Cardiac septum (tissue), 1 donor: ENCODE measurements around the gene GNAL. TPM values are rescaled to one million over a fixed set of nuclear protein-coding genes. Genes with fewer than 3 reads are reported as not detected.

Experiments
- DNase-seq: peaks from one replicate; pipeline ENCODE4 v3.0.0-alpha.2; 2020; ENCODE audit warnings: low spot score
- intact Hi-C: fragments of 100-400 bp; cut with DNase I; formaldehyde crosslinking; loops from one replicate; pipeline ENCODE4 v1.14.0; 2022
- total RNA-seq: library from RNA; stranded (reverse); fragmentation: NEBNext Ultra II Directional; extraction: Animal tissue kit (Norgen Biotek cat#: 25700); gene quantifications from one replicate; pipeline ENCODE4 v1.2.1, GENCODE V29; 2021
- donor health status: DM: no; HTN: no; CAD: no.

Gene GNAL
- total RNA-seq, 1 donor from 2014 or later = 1.1 TPM

DNA sequence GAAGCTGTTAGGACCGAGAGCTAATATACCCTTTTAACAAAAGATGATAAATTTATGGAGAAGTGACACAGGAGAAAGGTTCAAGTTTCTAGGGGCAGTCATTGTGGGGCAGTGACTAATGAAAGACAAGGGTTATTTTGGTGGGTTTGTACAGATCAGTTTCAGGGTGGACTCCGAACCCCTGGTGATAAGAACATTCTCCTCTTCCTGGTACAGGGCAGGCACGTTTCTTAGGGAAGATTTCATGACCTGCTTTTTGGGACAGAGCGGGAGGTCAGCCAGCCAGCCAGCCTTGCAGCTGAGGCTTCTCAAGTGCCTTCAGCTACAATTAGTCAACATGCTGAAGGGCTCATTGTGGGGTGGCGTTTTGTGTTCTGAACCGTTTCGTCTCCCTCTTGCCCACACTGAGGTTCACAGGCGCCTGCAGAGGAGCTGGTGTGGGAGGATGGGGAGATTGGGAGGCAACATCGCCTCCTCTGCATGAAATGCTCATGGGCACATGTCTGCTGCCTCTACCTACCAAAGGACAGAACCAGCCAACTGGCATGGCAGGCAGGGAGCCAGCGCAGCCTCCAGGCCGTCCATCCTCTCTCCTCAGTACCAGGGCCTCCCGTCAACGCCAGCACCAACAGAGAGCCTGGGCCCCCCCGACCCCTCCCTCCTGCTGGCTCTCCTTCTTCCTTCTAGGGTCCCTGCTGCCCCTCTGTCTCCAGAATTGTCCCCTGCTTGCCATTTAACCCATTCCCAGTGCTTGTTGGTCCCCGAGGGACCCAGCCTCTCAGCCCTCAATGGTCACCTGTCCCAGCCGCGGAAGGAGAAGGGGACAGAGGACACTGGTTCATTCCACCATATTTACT is 171.8 kb downstream of the GNAL start:
- DNase-seq = no peak
- intact Hi-C loops = no loop called here

DNA sequence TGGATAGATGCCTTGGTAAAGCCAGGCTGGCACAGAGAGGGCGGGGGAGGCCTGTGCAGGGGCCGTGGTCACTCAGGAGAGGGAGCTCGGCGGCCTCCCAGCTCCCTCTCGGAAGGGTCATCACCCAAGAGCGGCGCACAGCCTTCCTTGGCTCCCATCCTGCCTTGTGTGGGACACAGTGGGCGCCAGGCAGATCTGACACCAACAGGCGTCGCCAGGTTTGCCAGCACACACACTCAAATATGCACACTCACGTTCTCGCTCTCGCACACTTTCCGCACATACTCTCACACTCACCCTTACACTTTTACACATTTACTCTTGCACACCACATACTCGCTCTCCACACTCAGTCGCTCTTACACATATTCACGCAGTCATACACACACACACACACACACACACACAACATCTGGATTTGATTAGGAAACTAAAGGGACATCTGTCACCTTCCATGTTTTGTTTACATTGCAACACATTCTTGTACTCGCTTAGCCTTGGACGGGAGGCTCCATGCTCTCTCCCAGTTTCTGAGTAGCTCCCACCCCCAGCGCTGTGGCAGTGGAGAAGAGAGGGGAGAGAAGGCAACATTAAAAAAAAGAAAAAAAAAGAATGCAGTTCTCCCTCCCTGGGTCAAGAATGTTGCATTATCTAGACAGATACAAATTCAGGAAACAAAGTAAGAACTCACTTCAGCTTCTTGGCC is 172.7 kb downstream of the GNAL start:
- intact Hi-C loops = no loop called here
- DNase-seq = no peak

DNA sequence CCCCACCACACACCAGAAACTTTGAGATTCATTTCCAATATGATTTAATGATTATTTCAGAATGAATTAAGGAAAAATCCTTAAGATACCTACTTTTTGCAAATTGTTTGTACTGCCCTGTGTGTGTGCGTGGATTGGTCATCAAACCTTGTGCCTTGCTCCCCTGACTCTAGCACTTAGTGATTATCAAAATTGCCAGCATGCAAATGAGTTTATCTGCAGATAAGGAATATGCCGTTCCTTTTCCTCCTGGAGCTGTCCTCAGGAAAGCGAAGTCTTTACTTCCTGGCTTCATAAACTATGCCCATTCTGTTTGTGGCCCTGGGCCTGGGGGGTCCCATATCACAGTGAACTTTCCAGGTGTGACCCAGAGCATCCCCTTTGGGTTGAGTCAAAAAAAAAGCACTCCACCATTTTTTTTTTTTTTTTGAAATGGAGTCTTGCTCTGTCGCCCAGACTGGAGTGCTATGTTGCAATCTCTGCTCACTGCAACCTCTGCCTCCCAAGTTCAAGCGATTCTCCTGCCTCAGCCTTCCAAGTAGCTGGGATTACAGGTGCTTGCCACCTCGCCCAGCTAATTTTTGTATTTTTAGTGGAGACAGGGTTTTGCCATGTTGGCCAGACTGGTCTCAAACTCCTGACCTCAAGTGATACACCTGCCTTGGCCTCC is 173.5 kb downstream of the GNAL start:
- intact Hi-C loops = no loop called here
- DNase-seq = no peak

DNA sequence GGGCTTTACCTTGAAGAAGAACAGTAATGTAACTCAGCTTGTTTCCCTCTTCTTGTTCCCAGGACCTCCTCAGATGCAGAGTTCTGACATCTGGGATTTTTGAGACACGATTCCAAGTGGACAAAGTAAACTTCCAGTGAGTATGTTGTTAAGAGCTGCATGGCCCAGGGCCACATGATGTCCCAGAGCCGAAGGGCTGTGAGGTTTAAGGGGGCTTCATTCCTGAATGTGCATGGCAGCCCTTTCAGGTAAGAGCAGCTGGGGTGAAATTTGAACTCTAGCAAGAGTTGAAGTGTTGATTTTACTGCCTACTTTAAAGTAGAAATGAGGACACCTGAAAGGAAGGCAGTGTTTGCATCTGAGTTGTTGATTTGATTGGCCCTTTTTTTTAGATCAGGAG is 175.4 kb downstream of the GNAL start:
- intact Hi-C loops = no loop called here

DNA sequence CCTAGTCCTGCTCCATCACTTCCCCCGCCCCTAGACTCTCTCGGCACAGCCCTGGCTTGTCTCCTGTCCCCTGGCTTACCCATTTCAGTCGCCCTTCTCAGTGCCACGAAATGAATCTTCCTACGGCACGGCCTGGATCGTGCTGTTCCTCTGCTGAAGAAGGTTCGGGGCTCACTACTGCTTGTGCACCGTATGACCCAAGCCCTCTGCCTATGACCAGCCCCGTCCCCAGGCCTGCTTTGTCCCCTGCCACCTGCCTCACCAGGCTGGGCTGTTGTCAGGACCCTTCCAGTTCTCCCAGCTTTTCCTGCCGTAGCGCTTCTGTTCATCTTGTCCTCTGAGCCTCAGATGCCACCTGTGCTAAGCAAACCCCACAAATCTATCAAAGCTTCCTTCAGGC is 176.0 kb downstream of the GNAL start:
- intact Hi-C loops = no loop called here
- DNase-seq = no peak

More for the DNA sequence above, 175.4 kb downstream of the GNAL start:
- DNase-seq = no peak

DNA sequence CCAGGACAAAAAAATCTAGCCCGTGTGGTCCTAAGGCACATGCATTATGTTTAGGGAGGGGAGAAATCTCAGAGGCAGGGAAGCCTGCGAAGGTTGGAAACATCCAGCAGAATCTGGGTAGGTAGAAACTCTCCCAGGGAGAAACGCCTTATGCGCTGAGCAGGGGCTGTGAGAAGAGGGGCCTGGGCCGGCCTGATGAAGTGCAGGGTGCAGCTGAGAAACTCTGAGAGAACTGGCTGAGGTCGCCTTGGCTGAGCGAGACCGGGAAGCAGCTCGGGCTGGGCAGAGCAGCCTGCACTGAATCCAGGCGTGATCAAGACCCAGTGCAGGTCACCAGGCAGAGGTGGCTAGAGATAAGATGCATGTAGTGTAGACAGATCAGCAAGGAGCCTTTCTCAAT is 177.3 kb downstream of the GNAL start:
- intact Hi-C loops = no loop called here
- DNase-seq = no peak

DNA sequence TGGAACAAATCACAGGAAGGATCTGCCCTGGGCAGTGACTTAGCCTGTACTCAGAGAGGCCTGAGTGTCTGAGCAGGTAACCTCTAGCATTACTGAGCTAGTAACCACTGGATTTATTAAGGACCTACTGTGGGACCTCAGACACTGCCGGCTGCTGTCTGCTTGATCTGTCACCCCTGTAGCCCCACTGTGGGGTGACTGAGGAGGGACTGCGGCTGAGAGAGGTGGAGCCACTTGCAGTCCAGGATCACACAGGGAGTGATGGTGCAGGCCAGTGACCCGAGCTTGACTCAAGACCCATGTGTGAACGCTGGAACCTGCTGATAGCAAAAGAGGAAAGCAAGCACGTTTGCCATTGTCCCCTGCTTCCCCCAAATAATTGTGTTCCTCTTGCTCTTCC is 177.7 kb downstream of the GNAL start:
- intact Hi-C loops = no loop called here
- no peak for DNase-seq

DNA sequence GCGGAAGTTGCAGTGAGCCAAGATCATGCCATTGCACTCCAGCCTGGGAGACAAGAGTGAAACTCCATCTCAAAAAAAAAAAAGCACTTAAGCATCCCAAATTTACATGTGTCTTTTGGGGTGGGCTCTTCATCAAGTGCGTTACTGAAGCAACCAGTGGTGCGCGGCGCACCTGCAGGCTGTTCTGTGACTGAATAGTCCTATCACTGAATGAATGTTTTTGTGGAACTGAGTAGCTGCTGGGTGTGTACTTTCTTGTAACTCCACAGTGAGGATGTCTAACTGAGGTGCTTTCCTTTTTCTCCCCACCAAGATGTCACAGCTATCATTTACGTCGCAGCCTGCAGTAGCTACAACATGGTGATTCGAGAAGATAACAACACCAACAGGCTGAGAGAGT is 179.2 kb downstream of the GNAL start:
- DNase-seq = no peak
- intact Hi-C loops = no loop called here

DNA sequence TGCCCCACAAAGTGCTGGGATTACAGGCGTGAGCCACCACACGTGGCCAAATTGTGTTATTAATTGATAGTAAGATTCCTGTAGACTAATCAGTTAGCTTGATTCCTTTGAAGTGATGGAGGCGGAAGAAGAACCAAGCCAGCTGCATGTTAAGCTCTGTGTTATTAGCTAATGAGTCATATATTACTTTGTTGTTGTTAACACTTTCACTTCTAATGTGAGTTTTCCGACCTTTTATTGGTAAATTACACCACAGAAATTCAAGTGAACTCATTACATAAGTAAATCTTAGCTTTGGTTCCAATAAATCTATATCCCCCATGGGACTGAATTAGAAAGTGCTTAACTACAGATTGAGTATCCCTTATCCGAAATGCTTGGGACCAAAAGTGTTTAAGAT is 182.4 kb downstream of the GNAL start:
- intact Hi-C loops = loop anchor here (10.0 kb wide), 1 partner anchor 217 kb away; no protein-coding TSS in a partner anchor
- DNase-seq = no peak

DNA sequence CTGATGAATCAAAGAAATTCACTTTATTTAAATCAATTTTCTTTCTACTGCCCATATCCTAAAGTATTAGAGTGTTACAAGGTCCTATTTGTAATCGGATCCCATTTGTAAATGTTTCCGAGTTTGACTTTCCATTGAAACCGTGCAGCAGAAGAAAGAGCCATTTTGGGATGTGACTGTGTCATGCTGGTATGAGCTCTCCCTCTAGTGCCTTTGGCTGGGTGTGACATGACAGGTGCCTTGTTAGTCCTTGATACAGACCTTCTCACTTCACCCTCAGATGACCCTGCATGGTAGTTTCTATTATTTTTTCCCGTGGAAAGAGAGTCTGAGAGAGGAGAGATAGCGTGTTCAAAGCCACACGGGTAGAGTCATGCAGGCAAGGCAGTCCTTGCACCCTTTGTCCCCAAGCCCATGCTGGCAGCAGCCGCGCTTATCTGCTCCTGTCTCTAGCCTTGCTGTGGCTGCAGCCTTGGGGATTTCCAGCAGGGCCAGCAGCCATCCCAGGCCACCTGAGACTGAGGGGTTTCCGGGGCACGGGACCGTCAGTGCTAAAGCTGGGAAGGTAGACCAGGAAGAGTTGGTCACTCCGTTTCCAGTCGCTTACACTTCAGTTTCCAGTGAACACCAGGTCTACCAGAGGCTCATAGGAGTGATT is 183.5 kb downstream of the GNAL start:
- no peak for DNase-seq
- intact Hi-C loops = loop anchor here (2.0 to 10.0 kb wide), 2 partner anchors 140 to 218 kb away; no protein-coding TSS in a partner anchor

DNA sequence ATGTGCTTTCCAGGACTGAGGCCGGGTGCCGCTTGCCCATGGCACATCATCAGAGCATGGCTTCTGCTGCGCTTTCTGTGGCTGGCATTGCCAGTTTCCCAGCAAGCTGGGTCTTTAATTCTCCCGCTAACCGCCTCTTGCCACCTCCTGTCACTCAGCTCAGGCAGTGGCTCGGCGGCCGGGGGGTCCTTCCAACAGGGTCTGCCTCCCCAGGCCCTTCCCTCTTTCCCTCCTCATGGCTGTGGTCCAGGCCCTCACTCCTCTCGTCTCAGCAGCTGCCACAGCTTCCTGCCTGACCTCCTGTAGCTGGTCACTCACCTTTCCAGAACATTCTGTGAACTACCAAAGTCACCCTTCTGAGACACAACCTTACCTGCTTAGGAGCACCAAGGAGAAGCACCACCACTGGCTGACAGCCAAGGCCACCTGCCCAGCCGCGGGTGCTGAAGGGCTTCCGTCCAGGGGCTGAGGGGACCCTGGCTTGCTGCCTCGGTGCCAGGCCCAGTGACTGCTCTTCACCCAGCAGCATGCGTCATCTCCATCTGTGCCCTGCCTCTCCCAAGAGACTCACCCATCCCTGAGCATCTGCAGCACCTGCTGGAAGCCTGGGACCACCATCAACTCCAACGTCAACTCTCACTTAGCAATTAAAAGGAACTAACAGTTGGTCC is 184.7 kb downstream of the GNAL start:
- DNase-seq = no peak
- intact Hi-C loops = loop anchor here (2.0 to 10.0 kb wide), 2 partner anchors 141 to 219 kb away; no protein-coding TSS in a partner anchor

DNA sequence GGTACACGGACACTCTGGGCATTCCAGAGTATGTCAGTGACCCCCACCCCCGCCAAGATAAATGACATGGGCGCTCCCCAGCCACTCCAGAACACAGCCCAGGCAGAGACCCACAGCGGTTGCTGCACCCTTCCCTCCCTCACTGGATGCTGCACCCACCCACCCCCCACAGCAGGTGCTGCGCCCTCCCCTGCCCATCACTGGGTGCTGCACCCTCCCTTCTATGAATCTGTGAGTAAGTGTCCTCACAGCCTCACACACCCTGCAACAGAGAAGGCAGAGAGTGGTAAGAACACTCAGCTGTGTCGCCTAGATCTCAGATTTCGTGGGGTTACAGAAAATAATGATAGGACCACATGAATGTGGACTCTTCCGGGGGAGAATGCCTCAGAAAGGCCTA is 185.6 kb downstream of the GNAL start:
- DNase-seq = no peak
- intact Hi-C loops = loop anchor here (10.0 kb wide), 1 partner anchor 220 kb away; no protein-coding TSS in a partner anchor

DNA sequence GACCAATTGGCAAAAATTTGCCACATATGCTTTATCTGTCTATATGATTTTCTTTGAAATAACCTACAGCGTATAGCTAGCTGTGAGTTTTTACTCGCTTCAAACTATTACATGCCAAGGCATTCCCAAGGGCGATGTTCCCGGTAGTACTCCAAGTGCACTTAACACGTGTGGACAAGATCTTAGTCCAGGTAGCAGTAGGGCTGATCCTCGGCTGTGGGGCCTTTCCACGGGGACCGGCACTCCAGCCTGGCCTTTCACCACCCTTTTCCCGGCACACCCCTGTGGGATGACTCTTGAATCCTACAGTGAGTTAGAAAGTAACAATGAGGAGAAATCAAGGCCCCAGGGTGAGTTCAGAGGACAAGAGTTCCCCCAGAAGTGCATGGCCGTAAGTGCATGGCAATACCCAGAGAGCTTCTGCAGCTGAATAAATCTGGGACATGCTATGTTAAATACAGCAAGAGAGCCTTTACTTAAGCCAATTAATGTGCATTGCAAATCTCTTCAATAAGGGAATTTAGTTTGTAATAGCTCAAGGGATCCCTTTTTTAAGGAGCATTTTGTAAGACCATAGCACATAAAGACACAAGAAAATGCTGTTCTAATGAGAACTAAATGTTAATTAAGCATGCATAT is 188.6 kb downstream of the GNAL start:
- intact Hi-C loops = loop anchor here (10.0 kb wide), 1 partner anchor 223 kb away; no protein-coding TSS in a partner anchor
- DNase-seq = no peak

DNA sequence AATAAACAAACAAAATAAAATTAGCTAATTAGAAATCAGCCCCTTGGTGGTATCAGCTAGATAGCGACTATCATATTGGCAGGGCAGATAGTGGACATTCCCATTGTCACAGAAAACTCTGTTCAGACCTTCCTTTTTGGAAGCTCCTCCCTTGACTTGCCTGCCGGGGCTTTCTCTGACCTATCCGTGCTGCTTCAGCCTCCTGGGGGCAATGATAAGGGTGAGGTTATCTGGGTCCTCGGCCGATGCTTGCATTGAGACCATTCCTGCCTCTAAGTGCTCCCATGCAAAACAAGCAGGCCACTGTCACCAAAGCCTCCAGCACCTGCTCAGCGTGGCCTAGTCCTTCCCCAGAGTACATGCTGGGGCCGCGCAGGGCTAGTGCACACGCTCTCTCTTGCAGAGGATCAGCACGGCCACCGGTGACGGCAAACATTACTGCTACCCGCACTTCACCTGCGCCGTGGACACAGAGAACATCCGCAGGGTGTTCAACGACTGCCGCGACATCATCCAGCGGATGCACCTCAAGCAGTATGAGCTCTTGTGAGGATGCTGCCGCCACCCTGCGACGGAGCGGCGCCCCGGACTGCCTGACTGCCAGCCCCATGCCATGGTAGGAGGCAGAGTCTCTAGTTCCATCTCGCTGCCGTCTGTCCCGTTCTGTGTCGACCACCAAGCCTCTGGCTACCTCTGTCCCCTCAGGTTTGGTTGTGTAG is 191.7 kb downstream of the GNAL start:
- DNase-seq = no peak
- intact Hi-C loops = no loop called here

DNA sequence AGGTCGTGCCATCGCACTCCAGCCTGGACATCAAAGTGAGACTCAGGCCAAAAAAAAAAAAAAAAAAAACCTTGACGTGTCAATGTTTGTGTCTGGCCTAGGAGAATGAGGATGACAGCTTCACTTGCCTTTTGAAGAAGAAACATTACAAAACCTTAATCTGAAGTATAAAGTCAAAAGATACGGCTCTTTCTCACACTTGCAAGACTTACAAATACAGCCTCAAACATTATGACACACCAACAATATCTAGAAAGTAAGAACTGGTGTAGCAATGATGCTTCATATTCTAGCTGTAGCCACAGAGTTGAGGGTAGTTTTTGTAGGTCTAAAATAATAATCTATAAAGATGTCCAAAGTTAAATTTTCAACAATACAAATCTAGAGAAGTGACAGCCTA is 193.6 kb downstream of the GNAL start:
- intact Hi-C loops = no loop called here
- DNase-seq = no peak

DNA sequence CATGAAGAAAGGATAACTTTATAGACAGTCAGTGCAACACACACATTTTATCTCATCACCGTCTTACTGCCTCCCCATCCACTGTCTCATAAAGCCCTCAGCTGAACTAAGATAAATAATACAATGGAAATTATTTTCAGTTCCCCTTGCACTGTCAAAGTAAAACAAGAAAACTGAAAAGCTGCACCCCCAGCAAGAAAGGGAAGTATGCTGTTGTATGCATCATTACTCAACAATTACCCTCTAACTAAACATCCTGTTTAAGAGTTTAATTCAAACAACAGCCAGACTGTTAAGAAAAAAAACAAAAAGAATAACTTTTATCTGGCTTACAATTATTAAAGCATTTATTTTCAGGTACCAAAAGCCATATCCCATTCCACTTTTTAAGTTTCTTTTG is 194.1 kb downstream of the GNAL start:
- no peak for DNase-seq

DNA sequence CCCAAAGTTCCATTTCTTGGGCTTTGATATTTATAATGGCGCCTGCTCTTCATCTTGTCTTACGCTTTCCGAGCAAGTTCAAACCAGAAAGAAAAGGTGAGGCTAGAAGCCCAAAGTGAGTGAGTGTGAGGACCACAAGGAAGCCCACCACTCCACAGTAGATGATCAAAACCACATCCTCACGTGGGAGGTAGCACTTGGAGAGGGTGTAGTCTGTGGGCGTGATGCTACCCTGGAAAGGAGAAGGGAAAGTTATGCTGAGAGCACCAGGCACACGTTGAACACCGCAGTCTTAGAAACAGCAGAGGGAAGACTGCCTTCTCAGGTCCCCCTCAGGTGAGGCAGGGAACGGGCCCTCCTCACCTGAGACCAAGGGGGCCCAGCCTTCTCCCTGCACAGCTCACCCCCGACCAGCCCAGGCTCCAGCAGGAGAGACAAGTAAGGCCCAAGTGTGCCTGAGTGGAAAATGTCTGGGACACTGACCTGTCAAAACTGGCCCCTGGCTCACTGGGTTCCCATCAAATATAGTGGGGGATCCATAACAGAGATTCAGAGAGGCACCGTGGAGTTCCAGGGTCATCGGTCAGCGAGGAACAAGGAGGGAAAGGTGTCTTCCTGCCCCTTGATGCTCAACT is 195.4 kb downstream of the GNAL start:
- no peak for DNase-seq
- intact Hi-C loops = no loop called here

More for the DNA sequence above, 194.1 kb downstream of the GNAL start:
- intact Hi-C loops = no loop called here
